GM18502 (cell line): ENCODE data around the gene KIRREL3.

ENCODE experiments used
- ATAC-seq: cut with Tn5 transposase; IDR thresholded peaks from one replicate; pipeline ENCODE4 v1.9.1; 2021; ENCODE audit warnings: mild to moderate bottlenecking; ENCODE audit not compliant: unreplicated experiment, poor library complexity

Gene KIRREL3

DNA sequence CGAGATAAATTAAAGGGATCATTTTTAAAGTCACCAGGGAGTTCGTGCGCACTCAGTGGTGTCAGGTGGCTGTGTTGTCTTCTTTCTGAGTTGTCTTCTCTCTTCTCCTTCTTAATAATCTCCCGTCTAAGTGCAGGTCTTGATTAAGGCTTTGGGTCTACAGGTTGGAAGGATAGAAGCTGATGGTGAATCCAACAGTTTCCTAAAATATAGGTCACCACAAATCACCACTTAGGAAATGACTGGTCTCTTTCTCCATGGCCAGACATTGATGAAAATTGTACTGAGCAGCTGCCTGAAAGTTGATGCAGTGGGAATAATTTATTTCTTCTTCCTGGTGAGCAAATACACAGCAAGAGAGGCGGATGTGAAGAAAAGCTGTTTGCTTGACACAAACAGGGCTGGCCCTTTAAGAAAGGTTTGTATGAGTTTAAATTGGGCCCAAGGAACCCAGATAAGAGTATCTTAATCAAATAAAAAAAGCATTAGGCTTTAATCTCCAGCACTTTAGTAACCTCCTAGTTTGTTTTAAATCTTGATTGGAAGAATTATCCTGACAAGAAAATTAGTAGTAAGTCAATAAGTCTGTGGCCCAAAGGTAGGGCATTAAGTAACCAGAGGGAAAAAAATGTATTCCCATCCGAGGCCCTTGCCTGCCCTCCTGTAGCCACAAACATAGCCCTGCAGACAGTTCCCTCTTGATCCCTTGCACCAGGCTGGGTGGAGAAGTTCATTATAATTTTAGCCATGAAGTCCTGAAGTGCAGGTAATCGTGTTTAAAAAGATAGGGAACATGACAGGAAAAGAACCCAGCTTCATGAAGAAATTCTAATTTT is 245.8 kb downstream of the KIRREL3 start:
- no peak for ATAC-seq

DNA sequence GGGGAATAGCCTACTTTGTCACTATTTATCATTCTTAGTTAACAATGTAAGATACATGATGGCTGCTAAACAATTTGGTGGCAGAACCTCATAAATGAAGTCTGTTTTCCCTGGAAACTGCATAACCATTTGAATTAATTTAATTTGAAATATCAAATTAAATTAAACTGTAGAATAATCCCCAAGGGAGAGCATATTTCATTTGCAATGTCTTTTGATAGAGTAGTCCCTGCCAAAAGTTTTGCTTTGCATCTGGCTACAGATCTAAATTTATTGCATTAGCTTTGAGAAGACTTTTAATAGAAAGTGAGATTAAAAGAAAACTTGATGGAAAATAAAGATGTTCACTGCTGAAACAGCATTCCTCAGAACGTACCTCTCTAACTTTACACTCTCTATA is 246.6 kb downstream of the KIRREL3 start:
- ATAC-seq, result no peak

DNA sequence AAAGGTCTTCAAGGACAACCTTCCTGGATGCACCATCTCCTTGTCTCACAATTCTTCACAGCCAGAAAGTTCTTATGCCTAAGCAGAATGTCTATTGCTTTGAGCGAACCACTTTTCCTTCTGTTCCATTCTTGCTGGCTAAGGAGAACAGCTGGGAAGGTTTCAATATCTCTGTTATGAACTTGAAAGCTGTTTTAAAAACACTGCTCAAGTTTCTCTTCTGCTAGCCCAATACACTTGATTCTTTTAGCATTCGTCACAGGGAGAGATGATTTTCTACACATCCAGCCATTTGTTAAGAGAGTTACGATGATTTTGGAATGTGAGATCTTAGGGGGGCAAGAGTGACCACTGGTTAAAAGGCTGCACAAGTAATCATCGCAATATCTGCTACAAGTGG is 249.3 kb downstream of the KIRREL3 start:
- ATAC-seq, result no peak

DNA sequence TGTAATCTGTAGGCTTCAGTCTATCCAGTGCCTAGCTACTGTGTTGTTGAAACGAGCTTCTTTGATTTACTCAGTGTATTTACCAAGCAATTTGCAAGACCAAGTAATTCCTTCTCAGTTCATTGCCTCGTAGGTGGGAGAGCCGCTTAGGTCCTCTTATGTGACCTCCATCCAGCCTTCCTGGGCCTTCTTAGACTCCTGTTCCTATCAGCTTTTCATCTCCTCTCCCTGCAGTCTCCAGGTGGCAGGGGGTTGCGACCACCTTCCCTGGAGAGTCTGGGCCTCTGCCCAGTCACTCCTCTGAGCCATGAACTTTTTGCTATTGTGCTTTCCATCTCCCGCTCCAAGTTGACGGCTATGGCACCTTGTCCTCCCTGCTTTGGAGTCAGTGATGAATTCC is 251.8 kb downstream of the KIRREL3 start:
- ATAC-seq, result no peak

DNA sequence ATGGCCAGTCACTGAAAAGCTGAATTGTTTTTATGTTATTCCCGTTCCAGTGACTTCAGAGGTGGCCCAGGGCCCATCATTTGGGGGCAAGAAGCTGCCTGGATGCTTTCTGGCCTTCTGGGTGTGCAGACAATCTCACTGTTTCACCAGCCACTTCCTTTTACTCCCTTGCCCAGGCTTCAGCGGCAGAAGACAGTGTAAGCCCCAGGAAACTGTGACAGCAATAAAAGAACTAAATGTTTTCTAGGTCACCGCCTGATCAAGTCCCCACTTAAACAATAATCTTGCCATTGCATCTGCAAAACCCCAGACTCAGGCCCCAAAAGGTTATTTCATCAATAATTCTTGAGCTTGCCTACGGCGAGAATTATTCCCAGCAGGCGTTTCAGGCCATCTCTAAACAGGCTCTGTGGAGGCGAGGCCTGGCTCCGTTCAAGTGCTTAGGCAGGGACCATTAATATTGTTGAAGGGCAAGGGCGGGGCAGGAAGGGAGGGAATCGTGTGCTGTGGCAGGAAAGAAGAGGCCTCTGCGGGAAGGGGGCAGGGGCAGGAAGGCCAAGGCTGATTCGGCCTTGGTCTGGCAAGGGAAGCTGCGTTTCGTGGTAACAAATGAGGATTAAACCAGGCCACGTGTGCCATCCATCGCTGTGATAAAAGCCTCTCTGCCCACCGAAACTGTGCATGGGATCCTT is 252.3 kb downstream of the KIRREL3 start:
- ATAC-seq, result no peak

DNA sequence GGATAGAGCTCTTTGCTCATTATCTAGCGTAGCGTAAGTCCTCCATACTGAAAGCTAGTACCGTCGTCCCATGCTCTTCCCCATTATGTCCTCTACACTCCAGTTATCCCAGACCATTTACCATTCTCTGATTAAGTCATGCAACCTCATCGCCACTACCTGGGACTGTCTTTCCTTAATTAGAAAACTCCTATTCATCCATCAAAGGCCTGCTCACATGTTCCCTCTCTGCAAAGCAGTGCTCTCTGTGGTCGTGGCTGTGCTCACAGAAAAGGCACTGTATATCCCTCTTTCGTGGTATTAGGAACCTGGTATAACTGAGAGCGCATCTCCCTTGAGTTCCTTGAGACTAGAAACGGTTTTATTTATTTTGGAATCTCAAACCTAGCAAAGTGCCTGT is 253.3 kb downstream of the KIRREL3 start:
- no peak for ATAC-seq

DNA sequence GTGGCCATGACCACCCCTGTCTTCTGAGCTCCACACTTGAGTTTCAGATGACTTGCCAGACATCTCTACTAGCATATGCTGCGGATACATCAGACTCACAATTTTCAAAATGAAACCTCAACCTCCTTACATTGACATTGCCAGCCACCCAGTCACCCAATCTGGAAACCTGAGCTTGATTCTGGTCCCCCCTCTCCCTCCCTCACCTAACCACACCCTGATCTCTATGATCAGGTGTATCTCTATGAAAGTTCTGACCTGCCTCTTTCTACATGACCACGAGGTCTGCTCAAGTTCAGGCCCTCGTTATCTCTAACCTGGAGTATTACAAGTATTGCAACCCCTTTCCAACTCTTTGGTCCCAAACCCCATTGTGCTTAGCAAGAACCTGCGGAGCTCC is 254.1 kb downstream of the KIRREL3 start:
- ATAC-seq, result no peak

DNA sequence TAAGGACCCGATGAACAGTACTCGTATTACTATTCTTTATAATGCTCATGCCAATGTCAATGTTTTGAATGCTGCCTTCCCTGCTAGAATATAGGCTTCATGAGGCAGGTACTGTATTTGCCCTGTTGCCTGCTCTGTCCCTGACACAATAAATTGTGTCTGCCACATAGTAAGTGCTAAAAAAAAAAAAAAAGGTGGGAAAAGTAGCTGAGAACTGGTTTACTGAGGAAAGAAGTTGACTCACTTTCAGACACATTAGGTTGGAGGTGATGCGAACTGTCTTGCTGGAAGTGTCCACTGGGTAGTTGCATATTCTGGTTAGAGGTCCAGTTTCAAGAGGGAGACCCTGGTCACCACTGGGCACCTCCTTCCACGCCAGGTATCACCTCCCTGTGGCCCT is 255.9 kb downstream of the KIRREL3 start:
- ATAC-seq, result no peak

DNA sequence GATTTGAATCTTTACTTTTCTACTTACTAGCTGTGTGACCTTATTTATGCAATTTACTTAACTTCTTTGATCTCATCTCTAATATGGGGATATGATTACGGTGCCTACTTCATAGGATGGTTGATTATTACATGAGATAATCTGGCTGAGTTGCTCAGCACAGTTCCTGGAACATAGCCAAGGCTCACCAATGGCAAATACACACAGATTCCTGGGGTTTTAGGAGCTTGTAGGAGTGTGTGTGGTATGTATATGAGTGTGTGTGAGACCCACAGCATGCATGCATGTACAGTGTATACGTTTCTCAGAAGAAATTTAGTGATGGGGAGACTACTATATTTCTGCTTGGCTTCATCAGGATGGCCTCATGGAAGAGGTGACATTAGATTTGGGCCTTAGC is 256.9 kb downstream of the KIRREL3 start:
- ATAC-seq, result no peak

DNA sequence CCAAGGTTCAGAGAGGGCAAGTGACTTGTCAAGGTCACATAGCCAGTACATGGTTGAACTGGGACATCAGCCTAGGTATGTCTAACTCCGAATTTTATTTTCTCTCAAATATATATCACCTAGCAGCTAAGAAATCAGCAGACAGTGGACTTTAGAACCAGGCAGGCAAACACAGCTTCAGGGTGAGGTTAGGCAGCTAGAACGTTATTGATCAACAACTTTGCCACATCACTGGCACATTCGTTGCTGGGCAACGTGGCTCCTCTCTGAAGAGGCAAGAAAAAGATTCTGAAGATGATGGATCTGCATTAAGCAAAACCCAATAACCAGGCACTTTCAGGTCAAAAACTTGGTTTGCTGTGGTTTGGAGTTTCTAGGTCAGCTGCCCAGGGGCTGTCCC is 258.0 kb downstream of the KIRREL3 start:
- no peak for ATAC-seq

DNA sequence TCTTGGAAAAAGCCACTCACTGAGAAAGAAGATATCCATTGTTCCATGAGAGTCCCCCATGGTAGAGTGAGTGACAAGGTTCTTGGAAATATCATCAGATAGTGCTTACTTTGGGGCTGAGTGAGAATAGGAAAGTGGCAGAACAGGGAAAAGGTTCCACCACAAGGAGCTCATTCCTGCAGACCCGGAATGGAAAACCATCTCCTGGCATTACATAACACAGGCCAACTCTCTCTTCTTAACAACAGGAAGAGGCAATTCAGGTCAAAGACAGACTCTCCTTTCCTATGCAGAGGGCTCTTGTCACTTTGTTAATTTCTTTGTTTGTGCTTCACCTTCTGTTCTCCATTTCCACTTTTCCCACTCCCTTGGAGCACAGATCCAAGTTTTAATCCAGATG is 259.7 kb downstream of the KIRREL3 start:
- no peak for ATAC-seq

DNA sequence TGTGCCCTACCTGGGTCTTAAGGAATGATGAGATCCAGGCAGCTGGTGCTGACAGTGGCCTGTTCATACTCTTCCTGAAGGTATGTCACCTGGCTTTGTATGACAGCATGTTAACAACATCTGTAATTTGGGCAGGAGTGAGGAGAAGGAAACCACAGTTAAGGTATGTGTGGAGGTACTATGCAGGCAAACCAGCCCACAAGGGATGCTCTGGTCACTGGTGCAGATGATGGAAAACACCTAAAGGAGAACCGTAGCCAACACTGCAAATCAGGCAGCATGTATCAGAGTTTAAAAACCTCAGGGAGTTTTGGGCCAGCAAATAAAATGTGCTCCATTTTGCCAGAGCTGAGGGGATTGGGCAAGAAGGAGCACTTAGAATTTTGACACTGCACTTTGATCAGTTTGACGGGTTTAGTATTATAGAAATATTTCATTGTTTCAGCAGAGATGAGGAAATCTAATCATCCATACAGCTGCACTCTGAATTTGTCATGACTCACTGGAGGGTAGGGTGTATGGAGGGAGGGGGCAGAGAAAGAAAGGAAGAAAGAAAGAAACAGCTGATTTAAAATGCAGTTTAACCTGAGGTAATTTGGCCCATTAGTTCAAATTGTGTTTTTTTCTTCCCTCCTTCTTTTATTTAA is 260.9 kb downstream of the KIRREL3 start:
- no peak for ATAC-seq

DNA sequence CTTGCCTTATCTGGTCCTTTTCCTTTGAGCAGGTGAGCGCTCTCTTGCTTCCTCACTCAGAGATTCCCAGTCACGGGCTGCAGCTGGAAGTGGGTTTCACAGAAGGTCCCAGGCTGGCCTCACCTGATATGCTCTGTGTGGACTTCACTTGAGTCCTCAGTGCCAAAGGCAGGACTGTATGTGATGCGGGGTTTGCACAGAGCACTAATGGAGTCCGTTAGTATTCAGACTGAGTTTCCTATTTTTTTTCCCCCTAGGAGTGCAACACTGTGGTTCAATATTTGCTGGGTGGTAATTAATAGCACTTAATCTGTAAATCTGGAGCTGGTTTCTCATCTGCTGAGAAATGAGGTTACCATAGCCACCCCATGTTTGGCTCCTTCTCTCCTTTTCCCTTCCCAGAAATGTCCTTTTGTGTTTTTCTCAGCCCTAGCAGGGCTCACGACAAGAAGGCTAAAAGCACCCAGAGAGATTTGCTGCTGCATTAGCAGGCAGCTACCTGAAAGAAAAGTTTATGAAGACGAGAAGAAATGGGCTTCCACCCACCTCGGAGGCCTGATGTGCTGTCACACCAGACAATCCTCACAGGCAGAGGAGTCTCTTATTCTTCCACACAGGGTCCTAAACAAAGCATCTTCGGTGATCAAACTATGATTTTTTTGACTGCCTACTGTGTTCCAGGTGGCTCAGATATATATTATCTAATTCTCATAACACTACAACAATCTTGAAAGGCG is 262.1 kb downstream of the KIRREL3 start:
- no peak for ATAC-seq

DNA sequence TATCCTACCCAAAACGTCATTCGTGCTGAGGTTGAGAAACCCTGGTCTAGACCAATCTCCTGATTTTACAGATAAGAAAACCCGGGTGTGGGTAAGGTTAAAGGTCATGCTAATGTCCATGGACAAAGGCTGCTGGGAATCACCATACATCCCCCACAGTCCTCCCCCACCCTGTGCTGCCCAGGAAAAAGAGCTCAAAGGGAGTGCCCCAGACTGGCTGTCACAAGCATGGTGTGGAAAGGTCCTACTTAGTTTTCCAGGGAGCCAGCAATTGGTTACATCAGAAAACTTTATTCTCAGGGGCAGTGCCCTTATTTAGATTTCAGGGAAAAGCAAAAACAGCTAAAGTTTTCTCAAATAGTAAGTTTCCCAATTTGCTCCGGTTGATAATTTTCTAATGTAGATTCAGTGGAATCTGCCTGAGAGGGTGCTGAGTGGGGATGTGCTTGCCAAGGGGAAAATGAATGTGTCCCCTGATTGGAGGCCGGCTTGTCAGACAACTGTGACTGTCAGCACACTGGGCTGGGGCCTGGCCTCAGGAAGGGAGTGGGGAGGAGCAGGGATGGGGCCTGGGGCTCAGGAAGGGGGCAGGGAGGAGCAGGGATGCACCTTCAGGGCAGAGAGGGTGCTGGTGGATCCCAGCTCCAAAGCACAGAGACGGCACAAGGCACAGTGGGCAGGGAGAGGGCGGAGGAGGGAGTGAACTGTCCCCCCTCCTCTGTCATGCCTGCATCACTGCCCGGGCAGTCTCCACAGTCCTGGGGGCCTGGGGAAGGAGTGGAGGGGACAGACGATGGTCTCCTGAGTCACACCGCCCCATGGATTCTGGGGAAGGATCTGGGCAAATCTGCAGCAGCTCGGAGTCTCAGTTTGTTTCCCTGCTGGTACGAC is 263.6 kb downstream of the KIRREL3 start:
- no peak for ATAC-seq

DNA sequence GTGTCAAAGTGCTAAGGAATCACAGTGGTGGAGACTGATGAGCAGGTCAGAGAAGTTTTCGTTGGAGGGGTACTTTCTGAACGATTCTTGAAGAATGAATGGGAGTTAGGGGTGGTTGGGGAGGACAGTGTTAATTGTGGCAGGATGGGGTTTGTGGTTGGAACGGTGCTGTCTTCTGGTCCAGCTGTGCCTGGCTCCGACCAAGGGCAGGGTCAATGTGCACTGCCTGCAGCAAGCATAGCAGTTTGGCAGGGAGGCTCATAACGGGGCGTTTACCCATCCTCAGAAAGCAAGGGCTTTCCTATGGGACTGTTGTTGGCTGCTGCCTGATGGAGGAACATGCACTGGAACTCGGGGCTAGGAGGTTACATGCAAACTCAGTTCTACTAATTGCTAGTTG is 265.8 kb downstream of the KIRREL3 start:
- ATAC-seq, result no peak

DNA sequence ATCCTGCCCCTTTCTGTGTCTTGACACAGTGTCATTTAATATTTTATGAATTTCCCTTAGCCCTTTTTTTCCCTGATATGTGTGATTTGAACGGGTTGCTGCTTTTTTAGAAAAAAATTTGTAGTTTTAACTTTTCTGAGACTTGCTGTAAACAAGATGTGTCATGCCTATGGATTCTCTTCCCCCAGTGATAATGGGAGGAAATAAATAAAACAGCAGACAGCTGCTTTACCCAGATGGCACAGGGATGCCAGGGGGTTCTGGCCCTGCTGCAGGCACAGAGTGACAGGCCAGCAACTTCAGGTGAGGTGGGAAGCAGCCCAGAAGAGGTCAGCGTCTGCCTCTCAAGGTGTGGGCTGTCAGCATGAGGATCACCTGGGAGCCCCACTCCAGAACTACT is 266.9 kb downstream of the KIRREL3 start:
- no peak for ATAC-seq

DNA sequence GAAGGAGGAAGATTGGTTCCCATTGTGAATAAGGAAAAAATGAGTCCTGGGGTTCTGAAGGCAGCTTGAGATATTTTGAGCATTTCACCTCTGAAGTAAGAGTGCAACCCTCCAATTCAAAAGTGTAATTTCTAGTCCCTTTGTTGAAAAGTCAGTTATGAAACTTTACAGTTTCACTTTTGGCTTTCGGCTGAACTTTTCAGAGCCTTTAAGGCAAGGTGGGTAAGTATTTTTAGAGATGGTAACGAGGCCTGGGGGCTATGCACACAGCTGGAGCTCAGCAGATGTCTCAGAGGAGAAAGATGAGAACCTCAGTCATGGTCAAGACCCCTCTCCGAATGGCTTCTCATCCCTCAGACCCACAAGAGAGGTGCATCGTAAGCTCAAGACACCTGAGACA is 267.6 kb downstream of the KIRREL3 start:
- peak; percentile 80 for ATAC-seq

DNA sequence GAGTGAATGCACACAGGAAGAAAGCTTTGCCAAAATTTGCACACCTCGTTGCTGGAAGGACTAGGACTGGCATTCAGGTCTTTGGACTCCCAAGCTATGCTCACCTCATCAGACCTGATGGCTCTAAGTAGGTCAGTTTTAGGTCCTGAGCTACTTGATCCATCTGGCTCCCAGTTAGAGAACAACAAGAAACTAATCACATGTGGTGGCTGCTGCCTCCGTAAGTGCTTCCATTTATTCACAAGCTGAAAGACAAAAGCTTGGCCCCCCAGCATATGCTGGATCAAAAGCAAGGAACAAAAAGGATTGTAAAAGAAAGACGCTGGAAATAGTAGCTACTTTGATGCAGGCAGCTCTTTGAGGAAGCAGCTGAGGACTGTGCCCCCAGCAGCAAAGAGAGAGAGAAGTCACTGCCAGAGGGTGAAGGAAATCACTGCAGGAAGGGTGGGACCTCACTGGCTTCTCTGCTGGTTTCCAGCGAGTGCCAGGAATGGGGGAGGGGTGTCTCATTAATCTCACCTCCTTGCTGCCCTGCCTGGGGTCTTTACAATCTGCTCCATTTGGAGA is 268.9 kb downstream of the KIRREL3 start:
- no peak for ATAC-seq

DNA sequence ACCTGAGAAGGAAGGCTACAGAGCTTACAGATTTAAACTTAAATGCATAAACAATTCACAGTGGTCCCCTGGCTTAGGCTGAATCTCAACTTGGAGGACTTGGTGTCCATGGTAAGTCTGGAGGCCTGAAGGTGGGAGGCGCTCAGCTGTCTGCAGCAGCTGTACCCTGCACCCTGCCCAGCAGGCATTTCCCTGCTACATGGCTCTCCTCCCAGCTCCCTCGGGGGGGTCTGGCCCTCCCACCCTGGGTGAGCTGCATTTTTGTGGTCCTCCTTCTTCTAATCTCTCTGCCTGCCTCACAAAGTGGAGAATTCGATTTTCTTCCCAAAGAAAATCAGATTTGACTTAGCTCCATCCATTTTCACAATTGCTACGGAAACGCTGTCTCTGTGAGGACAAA is 273.2 kb downstream of the KIRREL3 start:
- ATAC-seq, result no peak

DNA sequence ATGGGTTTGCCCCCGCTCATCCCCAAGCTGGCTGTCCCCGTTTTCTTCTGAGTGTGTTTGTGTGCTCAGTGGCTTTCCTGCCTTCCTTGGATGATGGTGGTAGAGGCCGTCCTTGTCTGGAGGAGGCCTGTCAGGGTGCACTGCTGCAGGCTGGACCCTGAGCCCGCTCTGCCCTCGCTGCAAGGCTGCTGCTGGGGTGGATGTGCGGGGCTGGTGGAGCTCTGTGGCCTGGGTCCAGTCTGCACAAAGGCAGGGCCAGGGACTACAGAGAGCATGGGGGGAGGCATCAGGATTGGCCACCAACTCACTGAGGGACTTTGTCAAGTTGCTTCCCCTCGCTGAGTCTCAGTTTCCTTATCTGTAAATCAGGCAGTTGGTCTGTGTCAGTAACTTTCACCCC is 275.0 kb downstream of the KIRREL3 start:
- no peak for ATAC-seq
